ENCODE results near the gene PHF14.

PHF14 gene

DNA sequence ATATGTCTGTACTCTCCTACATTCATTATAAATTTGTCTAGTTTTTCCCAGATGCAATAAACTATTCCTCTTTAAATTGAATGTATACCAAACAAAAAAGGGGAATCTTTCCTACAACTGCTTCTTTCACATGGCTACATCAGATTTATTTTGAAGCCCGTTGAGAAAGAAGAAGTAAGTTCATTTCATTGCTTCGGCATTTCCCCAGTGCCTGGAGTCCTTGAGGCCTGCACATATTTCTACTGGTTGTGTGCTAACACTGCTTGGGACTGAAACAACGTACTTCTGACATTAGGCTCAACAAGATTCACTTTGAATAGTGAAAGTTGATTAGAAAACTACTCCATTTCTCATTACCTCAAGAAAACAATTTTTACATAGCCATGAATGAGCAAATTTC lies 201.7 kb downstream of the PHF14 start:
- Histone ChIP-seq H3K9ac (ENCODE audit: low read length) (no peak overlapping the region), H3F3A (ENCODE audit: insufficient read depth, low read length) (no peaks in the 10 kb centered on the region; the same call in 1 of the 2 replicates), H3K4me2 (ENCODE audit: low read depth, low read length) (no peak overlapping the region), H3K4me3 (ENCODE audit: low read length) (no peak overlapping the region), H3K79me2 (ENCODE audit: low read length) (no peaks in the 10 kb centered on the region), H3K27me3 (replicated peaks; ENCODE audit: insufficient read depth, low read length) (no peaks in the 10 kb centered on the region), H4K20me1 (ENCODE audit: insufficient read depth, low read length) (no peaks in the 10 kb centered on the region), H3K9me2 (replicated peaks; ENCODE audit: insufficient read depth, low read length) (no peaks in the 10 kb centered on the region), H3K9me3 (replicated peaks; ENCODE audit: insufficient read depth, low read length) (no peaks in the 10 kb centered on the region), H2AFZ (ENCODE audit: low read length) (no peak overlapping the region), H3K36me3 (replicated peaks; ENCODE audit: insufficient read depth, low read length) (no peaks in the 10 kb centered on the region), H3K4me1 (ENCODE audit: low read length) (no peaks in the 10 kb centered on the region), H3K27ac (ENCODE audit: low read length) (no peak overlapping the region)
- DNase-seq: no peak
- TF ChIP-seq EZH2phosphoT487 (IDR thresholded peaks at IDR 0.05; ENCODE audit: low read length): no peak

DNA sequence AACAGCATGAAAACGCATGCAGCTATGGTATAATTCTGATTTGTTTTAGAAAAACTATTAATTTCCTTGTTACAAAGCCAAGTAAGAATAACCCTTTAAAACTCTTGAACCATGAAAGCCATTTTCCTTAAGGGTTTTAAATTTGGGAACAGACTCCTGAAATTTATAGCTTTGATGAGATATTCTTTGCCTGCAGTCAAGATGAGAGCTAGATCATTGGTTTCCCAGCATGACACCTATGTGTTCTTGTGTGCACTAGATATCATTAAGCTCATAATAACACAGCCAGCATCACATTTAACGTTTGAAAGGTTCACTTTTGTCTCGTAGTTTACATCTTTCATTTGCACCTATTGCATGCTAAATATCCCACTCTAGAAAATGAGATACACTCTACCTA lies 202.2 kb downstream of the PHF14 start:
- H3K4me3 ChIP-seq (ENCODE audit: low read length): no peak overlapping the region
- no peaks in the 10 kb centered on the region for H4K20me1 ChIP-seq (ENCODE audit: insufficient read depth, low read length)
- no peak overlapping the region for H3K9ac ChIP-seq (ENCODE audit: low read length)
- no peaks in the 10 kb centered on the region for H3K9me3 ChIP-seq (replicated peaks; ENCODE audit: insufficient read depth, low read length)
- no peak overlapping the region for H2AFZ ChIP-seq (ENCODE audit: low read length)
- no peaks in the 10 kb centered on the region; the same call in 1 of the 2 replicates for H3F3A ChIP-seq (ENCODE audit: insufficient read depth, low read length)
- H3K27ac ChIP-seq (ENCODE audit: low read length): no peak overlapping the region
- H3K4me2 ChIP-seq (ENCODE audit: low read depth, low read length): no peak overlapping the region
- H3K4me1 ChIP-seq (ENCODE audit: low read length): no peaks in the 10 kb centered on the region
- no peaks in the 10 kb centered on the region for H3K9me2 ChIP-seq (replicated peaks; ENCODE audit: insufficient read depth, low read length)
- H3K36me3 ChIP-seq (replicated peaks; ENCODE audit: insufficient read depth, low read length): no peaks in the 10 kb centered on the region
- no peaks in the 10 kb centered on the region for H3K27me3 ChIP-seq (replicated peaks; ENCODE audit: insufficient read depth, low read length)
- H3K79me2 ChIP-seq (ENCODE audit: low read length): no peaks in the 10 kb centered on the region
- TF ChIP-seq, protein P1, sequence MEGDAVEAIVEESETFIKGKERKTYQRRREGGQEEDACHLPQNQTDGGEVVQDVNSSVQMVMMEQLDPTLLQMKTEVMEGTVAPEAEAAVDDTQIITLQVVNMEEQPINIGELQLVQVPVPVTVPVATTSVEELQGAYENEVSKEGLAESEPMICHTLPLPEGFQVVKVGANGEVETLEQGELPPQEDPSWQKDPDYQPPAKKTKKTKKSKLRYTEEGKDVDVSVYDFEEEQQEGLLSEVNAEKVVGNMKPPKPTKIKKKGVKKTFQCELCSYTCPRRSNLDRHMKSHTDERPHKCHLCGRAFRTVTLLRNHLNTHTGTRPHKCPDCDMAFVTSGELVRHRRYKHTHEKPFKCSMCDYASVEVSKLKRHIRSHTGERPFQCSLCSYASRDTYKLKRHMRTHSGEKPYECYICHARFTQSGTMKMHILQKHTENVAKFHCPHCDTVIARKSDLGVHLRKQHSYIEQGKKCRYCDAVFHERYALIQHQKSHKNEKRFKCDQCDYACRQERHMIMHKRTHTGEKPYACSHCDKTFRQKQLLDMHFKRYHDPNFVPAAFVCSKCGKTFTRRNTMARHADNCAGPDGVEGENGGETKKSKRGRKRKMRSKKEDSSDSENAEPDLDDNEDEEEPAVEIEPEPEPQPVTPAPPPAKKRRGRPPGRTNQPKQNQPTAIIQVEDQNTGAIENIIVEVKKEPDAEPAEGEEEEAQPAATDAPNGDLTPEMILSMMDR (IDR thresholded peaks at IDR 0.05; ENCODE audit: low read length): no peak
- TF ChIP-seq EZH2phosphoT487 (IDR thresholded peaks at IDR 0.05; ENCODE audit: low read length) (no peak), EZH2 (optimal IDR thresholded peaks at IDR 0.05; ENCODE audit: low read depth, low read length) (no peak)
- DNase-seq: no peak

DNA sequence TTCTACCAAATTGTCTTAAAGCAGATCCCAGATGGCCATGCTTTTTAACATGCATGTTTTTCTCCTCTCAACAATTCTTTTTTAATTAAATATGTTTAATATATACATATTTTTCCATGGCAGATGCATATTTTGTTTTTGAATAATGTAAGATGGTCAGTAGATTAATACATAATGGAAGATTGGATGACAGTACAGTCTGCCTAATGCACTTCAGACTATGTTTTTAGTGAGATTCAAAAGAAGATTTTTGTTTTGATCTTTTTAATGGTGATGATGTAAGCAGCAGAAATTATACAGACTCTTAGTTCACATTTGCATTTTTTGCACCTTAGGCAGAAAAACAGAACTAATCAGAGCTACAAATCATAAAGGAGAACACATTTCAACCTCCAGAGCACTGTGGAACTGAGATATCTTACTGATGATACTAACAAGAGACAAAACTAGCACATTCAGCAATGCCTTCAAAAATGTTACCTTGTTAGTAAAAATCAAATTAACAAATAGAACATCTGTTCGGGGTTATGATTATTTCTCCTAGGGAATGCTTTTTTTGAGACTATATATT lies 203.4 kb downstream of the PHF14 start:
- Histone ChIP-seq H3K27me3 (replicated peaks; ENCODE audit: insufficient read depth, low read length) (no peaks in the 10 kb centered on the region), H3K9me3 (replicated peaks; ENCODE audit: insufficient read depth, low read length) (no peaks in the 10 kb centered on the region), H3K27ac (ENCODE audit: low read length) (no peak overlapping the region), H3K9me2 (replicated peaks; ENCODE audit: insufficient read depth, low read length) (no peaks in the 10 kb centered on the region), H2AFZ (ENCODE audit: low read length) (no peak overlapping the region), H3K36me3 (replicated peaks; ENCODE audit: insufficient read depth, low read length) (no peaks in the 10 kb centered on the region), H3K4me1 (ENCODE audit: low read length) (no peaks in the 10 kb centered on the region), H3K4me2 (ENCODE audit: low read depth, low read length) (no peak overlapping the region), H3K4me3 (ENCODE audit: low read length) (no peak overlapping the region), H4K20me1 (ENCODE audit: insufficient read depth, low read length) (no peaks in the 10 kb centered on the region), H3K79me2 (ENCODE audit: low read length) (no peaks in the 10 kb centered on the region), H3K9ac (ENCODE audit: low read length) (no peak overlapping the region), H3F3A (ENCODE audit: insufficient read depth, low read length) (no peaks in the 10 kb centered on the region; the same call in 1 of the 2 replicates)
- TF ChIP-seq EZH2 (optimal IDR thresholded peaks at IDR 0.05; ENCODE audit: low read depth, low read length) (no peak), EZH2phosphoT487 (IDR thresholded peaks at IDR 0.05; ENCODE audit: low read length) (no peak)
- TF ChIP-seq, protein P1 (IDR thresholded peaks at IDR 0.05; ENCODE audit: low read length): no peak
- DNase-seq: no peak

DNA sequence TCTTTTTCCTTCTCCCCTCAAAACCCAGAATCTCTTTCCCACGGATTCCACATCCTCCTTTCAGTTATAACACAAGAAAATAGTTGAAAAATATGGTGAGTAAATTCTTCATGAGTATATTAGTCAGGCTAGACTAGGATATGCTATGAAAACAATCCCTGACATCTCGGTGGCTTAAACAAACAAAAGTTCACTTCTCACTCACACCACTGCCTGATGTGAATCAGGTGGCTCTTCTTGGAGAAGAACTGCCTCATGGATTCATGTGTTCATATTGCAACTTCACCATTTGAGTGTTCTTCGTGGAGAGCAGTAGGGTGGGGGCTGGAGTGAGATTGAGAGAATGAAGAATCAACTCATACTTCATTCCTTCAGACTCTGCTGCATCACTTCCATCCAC lies 204.1 kb downstream of the PHF14 start:
- no peak overlapping the region for H3K9ac ChIP-seq (ENCODE audit: low read length)
- H3K4me3 ChIP-seq (ENCODE audit: low read length): no peak overlapping the region
- no peaks in the 10 kb centered on the region for H3K4me1 ChIP-seq (ENCODE audit: low read length)
- no peaks in the 10 kb centered on the region for H3K9me2 ChIP-seq (replicated peaks; ENCODE audit: insufficient read depth, low read length)
- H3K9me3 ChIP-seq (replicated peaks; ENCODE audit: insufficient read depth, low read length): no peaks in the 10 kb centered on the region
- no peaks in the 10 kb centered on the region for H3K79me2 ChIP-seq (ENCODE audit: low read length)
- no peak overlapping the region for H2AFZ ChIP-seq (ENCODE audit: low read length)
- TF ChIP-seq, protein P1 (IDR thresholded peaks at IDR 0.05; ENCODE audit: low read length): no peak
- TF ChIP-seq EZH2phosphoT487 (IDR thresholded peaks at IDR 0.05; ENCODE audit: low read length) (no peak), EZH2 (optimal IDR thresholded peaks at IDR 0.05; ENCODE audit: low read depth, low read length) (no peak)
- no peaks in the 10 kb centered on the region; the same call in 1 of the 2 replicates for H3F3A ChIP-seq (ENCODE audit: insufficient read depth, low read length)
- no peaks in the 10 kb centered on the region for H3K36me3 ChIP-seq (replicated peaks; ENCODE audit: insufficient read depth, low read length)
- no peaks in the 10 kb centered on the region for H4K20me1 ChIP-seq (ENCODE audit: insufficient read depth, low read length)
- no peaks in the 10 kb centered on the region for H3K27me3 ChIP-seq (replicated peaks; ENCODE audit: insufficient read depth, low read length)
- DNase-seq: no peak
- H3K27ac ChIP-seq (ENCODE audit: low read length): no peak overlapping the region
- no peak overlapping the region for H3K4me2 ChIP-seq (ENCODE audit: low read depth, low read length)

All from MM.1S (cell line).